Mucosa of descending colon (tissue), 3 donors: Measurements from ENCODE around the gene ANKS4B. TPM values are rescaled to one million over a fixed set of nuclear protein-coding genes. Genes with fewer than 3 reads are reported as not detected.
"Not testable (repeated sequence)": the region's sequence is repeated elsewhere in the genome, so short reads cannot be mapped to it uniquely, and the experiment has no call there.

Experiments used
- ATAC-seq: fragments of 200-7000 bp; cut with Tn5 transposase; one replicate; pipeline ENCODE4 v1.9.1; 2020; ENCODE audit warnings: mild to moderate bottlenecking, moderate library complexity
- DNase-seq, 3 donors: peaks; one replicate each; pipeline ENCODE4 v3.0.0-alpha.2; 2020
- H3K36me3 ChIP-seq: fragments of 200-600 bp; one replicate; pipeline ENCODE4 v1.8.0; 2021; ENCODE audit warnings: low read depth, mild to moderate bottlenecking
- H3K4me1 ChIP-seq: fragments of 200-600 bp; one replicate; pipeline ENCODE4 v1.8.0; 2021; ENCODE audit warnings: low read depth, mild to moderate bottlenecking
- H3K4me3 ChIP-seq: fragments of 200-600 bp; one replicate; pipeline ENCODE4 v1.8.0; 2021; ENCODE audit warnings: mild to moderate bottlenecking
- H3K9me3 ChIP-seq: fragments of 200-600 bp; one replicate; pipeline ENCODE4 v1.8.0; 2021; ENCODE audit warnings: mild to moderate bottlenecking
- CTCF ChIP-seq: fragments of 200-600 bp; IDR thresholded peaks from one replicate; pipeline ENCODE4 v1.8.0; 2022; ENCODE audit warnings: antibody characterized with exemption, mild to moderate bottlenecking
- intact Hi-C, 2 donors: fragments of 100-400 bp; cut with DNase I in 1 of 2; cut with micrococcal nuclease in 1 of 2; formaldehyde crosslinking; loops; one replicate each; pipeline versions ENCODE4 v1.11.0 to v1.11.1; 2022; cut with DNase I, micrococcal nuclease
- total RNA-seq, 3 donors: library from RNA; stranded (reverse); fragmentation: NEBNext Ultra II Directional in 2 of 3; extraction: Animal tissue kit (Norgen Biotek cat#: 25700) in 2 of 3; gene quantifications; one replicate each; pipeline versions ENCODE4 v1.2.1 to v1.2.4, GENCODE V29; 2021 to 2023
- donor health status: DM: no; HTN: no; CAD: no; lungs with moderate emphysema.
- donor health status: DM: no; HTN: no; CAD: no.
- donor health status: DM: no; HTN: yes; CAD: no.

The ANKS4B gene
- total RNA-seq, 3 donors from 2014 or later = 20.9 to 55.3 (median 46.2) TPM

GRCh38 chr16:21239646-21240045, 6.1 kb downstream of the ANKS4B start:
- ATAC-seq = no peak
- peaks cover 1% of the 10 kb centered on the region for H3K4me1 ChIP-seq

GRCh38 chr16:21242756-21243155, 9.3 kb downstream of the ANKS4B start:
- ATAC-seq (no peak), DNase-seq (no peak)
- Histone ChIP-seq H3K9me3 (no peaks in the 10 kb centered on the region), H3K36me3 (no peaks in the 10 kb centered on the region), H3K4me1 (peaks cover 12% of the 10 kb centered on the region), H3K4me3 (no peak overlapping the region)
- TF ChIP-seq CTCF = no peak
- intact Hi-C loops = no loop called here

More at GRCh38 chr16:21239646-21240045, 6.1 kb downstream of the ANKS4B start:
- DNase-seq = no peak
- intact Hi-C loops = no loop called here
- Histone ChIP-seq H3K36me3 (no peaks in the 10 kb centered on the region), H3K4me3 (no peak overlapping the region), H3K9me3 (no peaks in the 10 kb centered on the region)
- no peak for TF ChIP-seq CTCF

- Histone ChIP-seq H3K36me3 (no peaks in the 10 kb centered on the region), H3K4me3 (no peak overlapping the region), H3K9me3 (no peaks in the 10 kb centered on the region), H3K4me1 (peaks cover 12% of the 10 kb centered on the region)
- intact Hi-C loops = no loop called here
- TF ChIP-seq CTCF = no peak
- DNase-seq = no peak
- no peak for ATAC-seq
These were observed 11.2 kb downstream of the ANKS4B start for GRCh38 chr16:21244518-21245215.

GRCh38 chr16:21248179-21248578, 14.7 kb downstream of the ANKS4B start:
- intact Hi-C loops, ATAC-seq, H3K36me3 ChIP-seq, DNase-seq, H3K4me3 ChIP-seq, H3K9me3 ChIP-seq: not testable (repeated sequence)
- H3K4me1 ChIP-seq = peaks cover 12% of the 10 kb centered on the region

GRCh38 chr16:21250072-21250923, 16.8 kb downstream of the ANKS4B start:
- no peak for DNase-seq
- intact Hi-C loops = no loop called here

More at GRCh38 chr16:21250072-21250923, 16.8 kb downstream of the ANKS4B start:
- no peak for ATAC-seq
- no peaks in the 10 kb centered on the region for H3K9me3 ChIP-seq
- no peak overlapping the region for H3K4me3 ChIP-seq
- peaks cover 9% of the 10 kb centered on the region for H3K4me1 ChIP-seq
- no peak for TF ChIP-seq CTCF
- no peaks in the 10 kb centered on the region for H3K36me3 ChIP-seq
